ENCODE data around the gene SYNE1.

The SYNE1 gene

GRCh38 chr6:152267967-152268845 is 369.0 kb downstream of the SYNE1 start:
- DNase-seq: peak; percentile 34

- DNase-seq: no peak
Measured at GRCh38 chr6:152265651-152266050, 371.5 kb downstream of the SYNE1 start.

GRCh38 chr6:152263582-152263981 is 373.6 kb downstream of the SYNE1 start:
- no peak for DNase-seq

DNA sequence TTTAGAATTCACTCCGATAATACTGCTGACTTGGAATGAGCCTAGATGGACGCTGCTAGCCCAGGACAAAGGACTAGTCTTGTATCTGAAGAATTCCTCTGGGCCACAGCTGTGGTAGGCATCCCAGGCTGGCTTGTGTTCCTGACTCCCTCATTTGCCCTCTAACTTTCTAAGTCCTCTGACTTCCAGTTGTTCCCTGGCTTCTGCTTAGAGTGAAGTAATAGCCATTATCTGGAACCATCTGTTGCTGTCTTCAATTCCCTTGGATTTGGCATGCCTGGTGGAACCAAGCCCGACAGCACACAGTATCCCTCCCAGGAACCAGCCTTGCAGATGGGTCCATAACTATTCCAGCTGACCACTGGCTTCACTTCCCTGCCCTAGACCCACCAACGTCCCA is 376.0 kb downstream of the SYNE1 start:
- no peak for DNase-seq

- DNase-seq: no peak
Measured at GRCh38 chr6:152259234-152259633, 377.9 kb downstream of the SYNE1 start.

- no peak for DNase-seq
Measured at GRCh38 chr6:152257581-152257980, 379.6 kb downstream of the SYNE1 start.

- no peak for DNase-seq
Measured at GRCh38 chr6:152250127-152250526, 387.0 kb downstream of the SYNE1 start.

- no peak for DNase-seq
Measured at GRCh38 chr6:152248980-152249379, 388.2 kb downstream of the SYNE1 start.

GRCh38 chr6:152246554-152247337 is 390.4 kb downstream of the SYNE1 start:
- DNase-seq: no peak

DNA sequence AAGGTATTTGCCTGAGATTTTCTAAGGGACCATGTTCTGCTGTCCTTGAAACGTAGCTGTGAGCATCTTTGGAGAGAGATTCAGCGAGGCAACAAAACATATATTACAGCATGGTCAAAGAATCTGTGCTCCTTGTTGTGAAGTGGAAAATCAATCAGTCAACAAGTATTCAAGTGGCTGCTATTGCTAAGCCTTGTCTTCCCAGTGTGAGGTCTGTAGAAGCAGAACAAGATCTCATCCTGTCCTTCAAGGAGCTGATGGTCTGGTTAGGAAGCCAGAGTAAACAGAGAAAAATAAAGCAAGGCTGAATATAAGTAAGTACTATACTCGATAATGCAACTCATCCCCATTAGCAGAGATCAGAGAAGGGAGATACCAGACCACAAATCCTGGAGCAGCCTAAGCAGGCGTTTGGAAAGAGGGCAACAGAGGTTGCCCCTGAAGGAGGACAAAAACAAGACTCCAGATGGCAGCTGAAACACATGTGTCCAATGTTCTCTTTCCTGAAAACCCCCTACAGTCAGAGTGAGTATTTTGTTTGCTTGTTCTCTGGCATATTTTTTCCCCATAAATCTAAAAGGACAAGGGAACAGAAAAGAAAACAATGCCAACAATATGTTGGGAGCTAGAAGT is 392.0 kb downstream of the SYNE1 start:
- no peak for DNase-seq

- DNase-seq: no peak
Measured at GRCh38 chr6:152241013-152241766, 396.0 kb downstream of the SYNE1 start.

DNA sequence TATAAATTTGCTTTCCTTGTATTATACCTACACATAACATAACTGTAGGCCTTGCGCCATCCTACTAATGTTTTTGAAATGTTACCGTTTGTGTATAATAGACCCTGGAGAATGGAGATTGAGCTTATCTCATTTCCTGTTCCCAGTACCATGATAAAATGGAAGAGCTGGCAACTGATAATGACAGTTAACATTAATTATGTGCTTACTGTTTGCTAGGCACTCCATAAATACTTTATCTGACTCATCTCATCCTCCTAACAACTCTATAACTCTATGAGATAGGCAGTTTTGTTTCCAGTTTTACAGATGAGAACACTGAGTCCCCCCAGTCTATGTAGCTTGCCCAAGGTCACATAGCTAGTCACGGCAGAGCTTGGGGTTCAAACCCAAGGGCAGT is 396.7 kb downstream of the SYNE1 start:
- no peak for DNase-seq

GRCh38 chr6:152236370-152237097 is 400.6 kb downstream of the SYNE1 start:
- no peak for DNase-seq

- no peak for DNase-seq
Measured at GRCh38 chr6:152233547-152234320, 403.4 kb downstream of the SYNE1 start.

DNA sequence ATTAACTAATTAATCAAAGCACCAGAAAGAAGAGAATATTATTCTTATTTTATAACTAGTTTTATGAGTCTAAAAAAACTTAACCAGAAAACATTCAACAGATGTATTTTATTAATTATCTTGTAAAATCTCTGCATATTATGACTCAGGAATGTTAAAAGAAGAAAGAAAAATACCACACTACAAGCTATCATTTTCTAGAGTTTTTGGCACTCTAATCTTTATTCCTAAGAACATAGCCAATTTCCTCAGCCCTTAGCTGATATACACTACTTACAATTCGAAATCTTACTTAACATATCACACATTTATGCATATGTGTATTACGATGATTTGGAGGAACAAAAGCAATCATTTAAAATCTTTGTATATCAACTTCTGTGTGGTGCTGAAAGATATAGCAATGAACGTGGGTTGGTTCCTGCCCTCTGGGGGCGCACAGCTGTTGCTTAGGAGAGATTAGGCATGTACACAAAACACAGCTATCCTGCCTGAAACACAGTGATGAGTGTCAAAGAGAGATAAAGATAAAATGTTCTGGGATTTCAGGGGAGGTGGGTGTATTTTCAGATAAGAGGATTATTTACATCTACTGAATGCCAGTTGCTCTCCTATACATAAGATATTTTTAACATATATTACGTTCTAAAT is 404.5 kb downstream of the SYNE1 start:
- no peak for DNase-seq

DNA sequence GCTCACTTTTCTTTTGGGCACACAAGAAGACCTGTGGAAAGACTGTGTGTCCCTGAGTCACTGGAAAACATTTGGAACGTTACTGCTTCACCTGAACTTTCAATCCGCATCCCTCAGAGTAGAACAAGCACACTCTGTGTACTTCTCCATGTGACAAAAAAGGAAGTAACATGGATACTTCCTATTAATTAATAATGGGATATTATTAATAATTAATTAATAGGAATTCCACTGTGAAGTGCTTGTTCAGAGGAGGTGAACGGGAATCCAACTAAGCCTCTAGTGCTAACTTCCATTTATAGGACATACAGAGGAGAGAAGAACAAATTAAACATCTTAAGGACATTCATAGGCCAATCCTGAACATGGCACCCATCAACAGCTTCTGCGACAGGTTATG is 407.8 kb downstream of the SYNE1 start:
- no peak for DNase-seq

DNA sequence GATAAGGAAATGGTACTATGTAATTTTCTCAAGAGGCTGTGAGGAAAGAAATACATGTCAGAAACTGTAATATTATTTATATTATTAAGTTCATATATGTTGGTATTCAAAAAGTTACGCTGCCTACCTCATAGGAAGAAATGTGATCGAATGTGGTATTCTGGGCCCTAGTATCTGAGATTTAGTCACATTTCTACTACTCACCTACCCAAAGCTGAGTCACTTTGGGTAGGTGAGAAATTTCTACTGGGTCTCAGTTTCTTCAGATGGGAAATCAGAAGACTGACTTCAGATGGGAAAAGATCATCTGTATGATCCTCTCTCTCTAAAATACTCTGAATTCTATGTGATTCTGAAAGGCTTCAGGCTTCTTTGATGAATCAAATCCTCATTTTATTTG is 411.0 kb downstream of the SYNE1 start:
- DNase-seq: no peak

DNA sequence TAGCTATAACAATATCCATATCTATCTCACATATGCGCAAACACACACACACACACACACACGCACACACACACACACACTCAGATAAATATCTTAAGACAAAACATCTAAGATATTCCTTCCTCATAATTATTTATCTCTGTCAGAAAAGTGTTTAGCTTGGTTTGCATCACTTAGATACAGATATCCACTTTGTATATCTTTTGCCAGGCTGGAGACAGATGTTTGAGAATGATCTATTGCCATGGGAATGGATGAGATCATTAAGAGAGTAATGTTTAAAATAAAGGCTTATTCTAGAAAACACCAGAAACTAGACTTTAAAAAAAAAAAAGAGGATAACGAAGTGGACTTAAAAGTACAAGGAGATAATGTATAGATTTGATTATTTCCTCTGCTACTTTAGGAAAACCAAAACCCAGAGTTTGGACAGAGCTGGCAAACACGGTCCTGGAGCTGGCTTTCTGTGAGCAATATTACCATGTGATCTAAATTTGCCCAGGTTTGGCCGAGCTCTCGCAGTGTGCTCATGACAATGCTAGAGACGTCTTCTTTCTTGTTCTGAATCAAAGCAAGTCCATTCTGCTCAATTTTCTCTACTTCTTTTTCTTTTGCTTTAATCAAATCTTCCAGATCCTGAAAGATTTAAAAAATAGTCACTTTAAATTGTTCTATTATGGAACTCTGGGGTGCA is 411.8 kb downstream of the SYNE1 start:
- DNase-seq: no peak

- DNase-seq: peak; percentile 31
Measured at GRCh38 chr6:152223636-152224035, 413.5 kb downstream of the SYNE1 start.

Data from NCI-H69 (cell line).